A549 (cell line): ENCODE results near the gene FBXL20. TPM values are rescaled to one million over a fixed set of nuclear protein-coding genes. Genes with fewer than 3 reads are reported as not detected.

Experiments used
- ATAC-seq, 2 experiments: fragments of 200-7000 bp in 1 of 2; fragments of >200 bp in 1 of 2; cut with Nextera tagmentation in 1 of 2; cut with Tn5 transposase in 1 of 2; 3 replicates each; pipeline versions ENCODE4 v1.8.0 to v1.9.1; 2018 to 2020; ENCODE audit warnings: mild to moderate bottlenecking in 1 of 2, moderate library complexity in 1 of 2
- CTCF ChIA-PET: fragments of 300-600 bp; sonication (Branson Sonifier 250); formaldehyde crosslinking; extraction: SDS; loops from one replicate; lab custom pipeline; 2021; ENCODE audit warnings: antibody characterized with exemption, inconsistent platforms; lab: Yijun Ruan, JAX
- POLR2A ChIA-PET: fragments of 350-600 bp; formaldehyde crosslinking; extraction: SDS; loops from one replicate; lab custom pipeline; 2021; ENCODE audit warnings: antibody characterized with exemption, inconsistent platforms; lab: Yijun Ruan, JAX
- DNase-seq, 2 experiments: peaks; one replicate each; pipeline versions ENCODE4 v3.0.0 to v3.0.0-alpha.2; 2011 to 2016; ENCODE audit warnings: low read depth in 1 of 2, low spot score in 1 of 2
- FAIRE-seq: peaks from 2 replicates; lab custom pipeline; 2011; peaks lifted over from hg19 to GRCh38; lab: Jason Lieb, UNC
- H3K27ac ChIP-seq, 2 experiments: fragments of >200 bp; sonication (Bioruptor Twin); formaldehyde crosslinking; 3 replicates each; pipeline ENCODE4 v1.5.1; 2016 to 2017
- H3K4me1 ChIP-seq: fragments of >200 bp; sonication (Bioruptor Twin); formaldehyde crosslinking; 3 replicates; pipeline ENCODE4 v1.6.1; 2016
- H3K4me2 ChIP-seq: fragments of >200 bp; sonication (Bioruptor Twin); formaldehyde crosslinking; 3 replicates; pipeline ENCODE4 v1.6.1; 2016
- H3K4me3 ChIP-seq: fragments of >200 bp; sonication (Bioruptor Twin); formaldehyde crosslinking; 3 replicates; pipeline ENCODE4 v1.5.1; 2016
- H3K9me3 ChIP-seq: fragments of >200 bp; sonication (Bioruptor Twin); formaldehyde crosslinking; 3 replicates; pipeline ENCODE4 v1.6.1; 2016
- CBX2 ChIP-seq: fragments of 200-600 bp; sonication (generic); IDR thresholded peaks from 2 replicates; pipeline ENCODE4 v1.6.1; 2016; ENCODE audit warnings: low read depth, mild to moderate bottlenecking, borderline replicate concordance
- CHD4 ChIP-seq: fragments of 200-600 bp; sonication (generic); IDR thresholded peaks from 2 replicates; pipeline ENCODE4 v1.6.1; 2016; ENCODE audit warnings: antibody characterized with exemption, mild to moderate bottlenecking, borderline replicate concordance
- EP300 ChIP-seq, 2 experiments: fragments of >200 bp; sonication (Bioruptor Twin); formaldehyde crosslinking; IDR thresholded peaks; 2 replicates in 1 of 2; 3 replicates in 1 of 2; pipeline ENCODE4 v1.6.1; 2016 to 2017
- FOXS1 ChIP-seq: fragments of 250-450 bp; sonication (Bioruptor Pico); IDR thresholded peaks from 2 replicates; pipeline ENCODE4 v1.5.0; 2020; ENCODE audit warnings: mild to moderate bottlenecking, moderate library complexity
- HOXB5 ChIP-seq: fragments of 250-450 bp; sonication (Bioruptor Pico); IDR thresholded peaks from 2 replicates; pipeline ENCODE4 v1.5.0; 2020; ENCODE audit warnings: mild to moderate bottlenecking, moderate library complexity
- KDM1A ChIP-seq: fragments of 200-600 bp; sonication (generic); IDR thresholded peaks from 2 replicates; pipeline ENCODE4 v1.6.1; 2016; ENCODE audit warnings: low read depth, mild to moderate bottlenecking
- MAFK ChIP-seq: fragments of 450-650 bp; IDR thresholded peaks from 2 replicates; pipeline ENCODE4 v1.6.1; 2014; ENCODE audit not compliant: partially characterized antibody
- MAX ChIP-seq: IDR thresholded peaks from 2 replicates; pipeline ENCODE4 v1.6.1; 2012
- MAZ ChIP-seq: fragments of 150-350 bp; IDR thresholded peaks from 2 replicates; pipeline ENCODE4 v1.6.1; 2014; ENCODE audit warnings: antibody characterized with exemption, low read depth, low read length, borderline replicate concordance
- NPAS2 ChIP-seq: fragments of 250-450 bp; sonication (Bioruptor Pico); IDR thresholded peaks from 2 replicates; pipeline ENCODE4 v1.8.0; 2022; ENCODE audit warnings: mild to moderate bottlenecking, moderate library complexity, borderline replicate concordance
- RAD21 ChIP-seq, 2 experiments: fragments of >200 bp in 1 of 2; sonication (Bioruptor Twin) in 1 of 2; formaldehyde crosslinking in 1 of 2; IDR thresholded peaks in 1 of 2; conservative IDR thresholded peaks in 1 of 2; 2 replicates in 1 of 2; 3 replicates in 1 of 2; pipeline ENCODE4 v1.6.1; 2012 to 2018; ENCODE audit warnings: inconsistent platforms in 1 of 2
- RFX5 ChIP-seq: fragments of 450-650 bp; IDR thresholded peaks from 2 replicates; pipeline ENCODE4 v1.7.1; 2014; ENCODE audit warnings: antibody characterized with exemption, mild to moderate bottlenecking, moderate library complexity
- SMC3 ChIP-seq: fragments of >200 bp; sonication (Bioruptor Twin); formaldehyde crosslinking; IDR thresholded peaks from 3 replicates; pipeline ENCODE4 v1.6.1; 2018; ENCODE audit warnings: inconsistent platforms
- TFCP2L1 ChIP-seq: fragments of 250-450 bp; sonication (Bioruptor Pico); IDR thresholded peaks from 2 replicates; pipeline ENCODE4 v1.5.0; 2021; ENCODE audit warnings: mild to moderate bottlenecking
- ZNF302 ChIP-seq: fragments of 250-450 bp; sonication (Bioruptor Pico); IDR thresholded peaks from 2 replicates; pipeline ENCODE4 v1.9.0; 2021; ENCODE audit warnings: inconsistent platforms, mild to moderate bottlenecking, moderate library complexity
- WGBS: methylation state at CpG from one replicate; pipeline ENCODE4 v1.1.6; 2017; ENCODE audit errors: missing lambda C conversion rate; 5-methylcytosine and 5-hydroxymethylcytosine counted together
- polyA plus RNA-seq, 4 experiments: library from polyadenylated mRNA; depleted of rRNA in 3 of 4; stranded (reverse); fragments of >200 nt; fragmentation: RNase III in 1 of 4; extraction: RNeasy Plus Mini Kit Qiagen cat#74134 plus additional on column Dnase treatment in 1 of 4; gene quantifications; 2 replicates in 3 of 4; 3 replicates in 1 of 4; pipeline ENCODE4 v1.2.3, GENCODE V29; 2011 to 2017
- TF ChIP-seq, protein P1 (sequence below): fragments of >200 bp; sonication (Bioruptor Twin); formaldehyde crosslinking; IDR thresholded peaks from 3 replicates; pipeline ENCODE4 v1.5.1; 2016
- TF ChIP-seq, protein P2 (sequence below): fragments of 250-450 bp; sonication (Bioruptor Pico); IDR thresholded peaks from 2 replicates; pipeline ENCODE4 v1.5.0; 2020; ENCODE audit warnings: low read depth, mild to moderate bottlenecking, moderate library complexity

FBXL20 gene
- polyA plus RNA-seq, 2 of the 4 experiments (the other 2 are of a cell fraction) = 5.7 to 6.7 TPM

DNA sequence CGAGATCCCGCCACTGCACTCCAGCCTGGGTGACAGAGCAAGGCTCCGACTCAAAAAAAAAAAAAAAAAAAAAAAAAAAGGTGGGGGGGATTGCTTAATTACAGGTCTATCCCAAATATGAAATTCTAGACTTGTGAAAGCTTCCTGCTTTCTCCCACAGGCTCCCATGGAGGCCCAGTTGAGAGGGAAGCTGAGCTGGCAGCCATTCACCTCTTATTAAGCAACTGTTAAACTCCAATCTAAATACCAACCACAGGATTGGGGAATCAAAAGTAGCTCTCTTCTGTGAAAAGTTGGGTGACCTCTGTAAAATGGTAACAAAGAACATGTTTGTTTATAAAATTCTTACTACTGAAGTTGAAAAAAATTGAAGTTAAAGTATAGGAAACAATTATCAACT, 129.9 kb downstream of the FBXL20 start:
- H3K9me3 ChIP-seq = no peaks in the 10 kb centered on the region
- POLR2A ChIA-PET = interaction anchor here (1.0 kb wide), 1 partner anchor 179 kb away, joined by 3 read pairs; the partner anchor contains the start of gene MED1
- TF ChIP-seq FOXS1 (CRISPR knock-in tag) = no peak
- no peak for TF ChIP-seq RFX5
- TF ChIP-seq EP300 (IDR thresholded peaks at IDR 0.05) = no peak
- TF ChIP-seq MAZ = no peak
- TF ChIP-seq, all 56 proteins: peak for 0
- DNase-seq (no peak), ATAC-seq (no peak), FAIRE-seq (no peak)
- Histone ChIP-seq H3K4me1 (no peaks in the 10 kb centered on the region), H3K27ac (no peak overlapping the region), H3K4me3 (no peak overlapping the region), H3K4me2 (no peak overlapping the region)
- 88% methylated on average over 3 of the region's 3 CpGs for WGBS
- CTCF ChIA-PET = interaction anchor here (0.8 to 2.2 kb wide), 3 partner anchors 26 to 121 kb away, joined by 3 to 9 read pairs (median 3); no protein-coding TSS in a partner anchor

DNA sequence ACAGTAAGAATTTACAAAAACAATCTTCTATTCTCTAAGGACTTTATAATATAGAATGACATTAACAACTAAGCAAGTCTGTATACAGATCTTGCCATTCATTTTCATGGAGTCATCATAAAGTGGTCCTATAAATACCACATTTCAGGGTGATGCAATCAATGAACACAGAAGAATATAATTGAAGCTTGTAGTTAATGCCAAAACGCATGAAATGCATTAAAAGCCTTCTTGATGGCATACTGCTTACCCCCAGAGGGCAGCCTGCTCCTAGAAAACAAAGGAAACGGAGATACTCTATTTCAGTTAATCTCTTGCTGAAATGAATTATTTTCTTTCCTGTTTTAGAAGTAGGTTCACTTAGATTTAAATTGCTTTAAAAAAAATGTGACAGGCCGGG, 130.5 kb downstream of the FBXL20 start:
- ATAC-seq (peak in 1 of 2 experiments; percentile 54; a peak in 2 of 6 replicates), FAIRE-seq (no peak), DNase-seq (peak in 1 of 2 experiments; percentile 48)
- CTCF ChIA-PET = interaction anchor here (0.5 to 2.2 kb wide), 14 partner anchors 11 to 350 kb away, joined by 3 to 9 read pairs (median 3); no protein-coding TSS in a partner anchor
- no peaks in the 10 kb centered on the region for H3K9me3 ChIP-seq
- H3K4me2 ChIP-seq = no peak overlapping the region
- TF ChIP-seq TFCP2L1 (CRISPR knock-in tag) (no peak), SMC3 (peak; percentile 47), MAFK (peak; percentile 45), RAD21 (conservative IDR thresholded peaks at IDR 0.05 in 1 of 2, IDR thresholded peaks at IDR 0.05 in 1 of 2) (peak; percentile 54 to 73)
- TF ChIP-seq, protein P1, sequence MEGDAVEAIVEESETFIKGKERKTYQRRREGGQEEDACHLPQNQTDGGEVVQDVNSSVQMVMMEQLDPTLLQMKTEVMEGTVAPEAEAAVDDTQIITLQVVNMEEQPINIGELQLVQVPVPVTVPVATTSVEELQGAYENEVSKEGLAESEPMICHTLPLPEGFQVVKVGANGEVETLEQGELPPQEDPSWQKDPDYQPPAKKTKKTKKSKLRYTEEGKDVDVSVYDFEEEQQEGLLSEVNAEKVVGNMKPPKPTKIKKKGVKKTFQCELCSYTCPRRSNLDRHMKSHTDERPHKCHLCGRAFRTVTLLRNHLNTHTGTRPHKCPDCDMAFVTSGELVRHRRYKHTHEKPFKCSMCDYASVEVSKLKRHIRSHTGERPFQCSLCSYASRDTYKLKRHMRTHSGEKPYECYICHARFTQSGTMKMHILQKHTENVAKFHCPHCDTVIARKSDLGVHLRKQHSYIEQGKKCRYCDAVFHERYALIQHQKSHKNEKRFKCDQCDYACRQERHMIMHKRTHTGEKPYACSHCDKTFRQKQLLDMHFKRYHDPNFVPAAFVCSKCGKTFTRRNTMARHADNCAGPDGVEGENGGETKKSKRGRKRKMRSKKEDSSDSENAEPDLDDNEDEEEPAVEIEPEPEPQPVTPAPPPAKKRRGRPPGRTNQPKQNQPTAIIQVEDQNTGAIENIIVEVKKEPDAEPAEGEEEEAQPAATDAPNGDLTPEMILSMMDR = peak; percentile 40
- H3K27ac ChIP-seq = no peak overlapping the region
- H3K4me3 ChIP-seq = no peak overlapping the region
- POLR2A ChIA-PET = interaction anchor here (1.0 kb wide), 2 partner anchors 180 to 190 kb away, joined by 3 read pairs; partner anchors contain the start of genes CDK12 and MED1
- 56% methylated on average over 3 of the region's 3 CpGs for WGBS
- H3K4me1 ChIP-seq = no peaks in the 10 kb centered on the region

DNA sequence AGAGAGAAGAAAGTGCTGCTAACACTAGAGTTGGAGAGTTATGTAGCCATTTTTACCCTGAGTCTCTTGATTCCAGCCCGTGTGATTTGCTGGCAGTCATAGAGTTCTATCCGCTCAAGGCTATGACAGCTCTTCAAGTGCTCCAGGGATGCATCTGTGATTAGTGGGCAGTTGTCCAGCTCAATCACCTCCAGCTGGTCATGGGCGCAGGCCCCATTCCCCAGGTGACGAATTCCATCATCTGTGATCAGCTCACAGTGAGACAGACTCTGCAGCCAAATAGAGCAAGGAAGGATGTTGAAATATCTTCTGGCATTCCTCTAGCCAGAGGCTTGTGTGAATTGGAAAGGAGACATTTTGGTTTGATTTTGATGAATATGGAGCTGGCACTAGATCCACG, 137.3 kb downstream of the FBXL20 start:
- DNase-seq (no peak), ATAC-seq (no peak), FAIRE-seq (no peak)
- no peaks in the 10 kb centered on the region for H3K4me1 ChIP-seq
- 83% methylated on average over 5 of the region's 5 CpGs for WGBS
- POLR2A ChIA-PET = no interaction called here
- H3K4me3 ChIP-seq = no peak overlapping the region
- no peak overlapping the region for H3K4me2 ChIP-seq
- no peaks in the 10 kb centered on the region for H3K9me3 ChIP-seq
- H3K27ac ChIP-seq = no peak overlapping the region
- CTCF ChIA-PET = interaction anchor here (0.9 to 1.9 kb wide), 4 partner anchors 17 to 284 kb away, joined by 3 to 9 read pairs (median 6); no protein-coding TSS in a partner anchor
- TF ChIP-seq HOXB5 (CRISPR knock-in tag) (no peak), CHD4 (no peak), MAX (no peak), NPAS2 (CRISPR knock-in tag) (no peak), TFCP2L1 (CRISPR knock-in tag) (no peak), CBX2 (no peak), KDM1A (no peak), ZNF302 (CRISPR knock-in tag) (no peak)
- TF ChIP-seq, protein P2, sequence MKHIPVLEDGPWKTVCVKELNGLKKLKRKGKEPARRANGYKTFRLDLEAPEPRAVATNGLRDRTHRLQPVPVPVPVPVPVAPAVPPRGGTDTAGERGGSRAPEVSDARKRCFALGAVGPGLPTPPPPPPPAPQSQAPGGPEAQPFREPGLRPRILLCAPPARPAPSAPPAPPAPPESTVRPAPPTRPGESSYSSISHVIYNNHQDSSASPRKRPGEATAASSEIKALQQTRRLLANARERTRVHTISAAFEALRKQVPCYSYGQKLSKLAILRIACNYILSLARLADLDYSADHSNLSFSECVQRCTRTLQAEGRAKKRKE (CRISPR knock-in tag) = no peak
